GM12891 (cell line): Measurements from ENCODE around the gene RNU4-1.
"Not testable (repeated sequence)": the region's sequence is repeated elsewhere in the genome, so short reads cannot be mapped to it uniquely, and the experiment has no call there.

Source experiments
- DNase-seq: peaks from one replicate; pipeline ENCODE4 v3.0.0; 2011; ENCODE audit warnings: low spot score; ENCODE audit not compliant: insufficient read length
- FAIRE-seq: peaks from 2 replicates; lab custom pipeline; 2011; peaks lifted over from hg19 to GRCh38; lab: Jason Lieb, UNC
- PAX5 ChIP-seq: IDR thresholded peaks from 2 replicates; pipeline ENCODE4 v1.6.1; 2011; ENCODE audit warnings: low read length, moderate library complexity, mild to moderate bottlenecking; ENCODE audit not compliant: insufficient read depth, severe bottlenecking
- POLR2A ChIP-seq: IDR thresholded peaks from 2 replicates; pipeline ENCODE4 v1.6.1; 2011; ENCODE audit warnings: low read depth, low read length, control low read depth
- POLR2AphosphoS5 ChIP-seq: IDR thresholded peaks from 2 replicates; pipeline ENCODE4 v1.6.1; 2011; ENCODE audit warnings: low read depth, low read length, control low read depth
- POU2F2 ChIP-seq: IDR thresholded peaks from 2 replicates; pipeline ENCODE4 v1.6.1; 2011; ENCODE audit warnings: low read depth, mild to moderate bottlenecking, control low read depth, low read length, moderate library complexity
- SPI1 ChIP-seq: IDR thresholded peaks from 2 replicates; pipeline ENCODE4 v1.6.1; 2011; ENCODE audit warnings: low read depth, low read length, control low read depth
- TAF1 ChIP-seq: IDR thresholded peaks from 2 replicates; pipeline ENCODE4 v1.6.1; 2011; ENCODE audit warnings: low read depth, low read length, control low read depth

Gene RNU4-1

DNA sequence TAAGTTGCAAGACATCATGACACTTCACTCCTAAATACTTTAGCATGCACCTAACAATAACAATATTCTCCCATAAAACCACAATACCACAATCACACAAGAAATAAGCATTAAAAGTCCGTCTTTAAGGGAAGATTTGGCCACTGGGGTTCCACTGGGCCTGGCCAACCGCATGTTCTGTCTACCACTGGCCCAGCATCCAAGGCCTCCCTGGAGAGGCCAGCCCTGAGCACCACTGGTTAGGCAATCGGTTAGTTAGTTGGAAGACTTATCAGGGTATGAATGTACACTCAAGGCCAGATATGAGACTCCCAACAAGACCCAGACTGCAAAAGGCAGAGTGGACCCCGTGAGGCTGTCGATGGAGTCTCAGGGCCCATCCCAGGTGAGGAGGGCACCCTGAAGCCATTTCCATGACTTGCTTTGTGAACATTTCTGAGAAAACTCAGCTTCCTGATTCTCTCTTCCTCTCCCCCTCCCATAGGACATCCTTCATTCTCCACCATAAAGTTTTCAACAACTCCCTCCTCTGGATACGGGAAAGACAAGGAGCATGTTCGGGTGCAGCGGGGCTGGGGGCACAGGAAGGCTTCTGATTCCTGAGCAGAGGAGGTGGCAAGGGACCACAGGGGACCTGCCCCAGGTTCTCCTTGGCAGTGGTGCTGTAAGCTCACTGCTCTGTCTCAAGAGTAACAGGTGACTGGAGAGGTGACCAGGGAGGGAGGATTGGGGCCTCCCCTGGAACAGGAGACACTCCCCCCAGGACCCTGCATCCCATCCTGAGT, 33.4 kb downstream of the RNU4-1 start:
- DNase-seq (no peak), FAIRE-seq (no peak)
- no peak for TF ChIP-seq PAX5
- TF ChIP-seq POU2F2 = no peak
- no peak for TF ChIP-seq POLR2A
- no peak for TF ChIP-seq POLR2AphosphoS5
- TF ChIP-seq TAF1 = no peak
- TF ChIP-seq SPI1 = no peak

DNA sequence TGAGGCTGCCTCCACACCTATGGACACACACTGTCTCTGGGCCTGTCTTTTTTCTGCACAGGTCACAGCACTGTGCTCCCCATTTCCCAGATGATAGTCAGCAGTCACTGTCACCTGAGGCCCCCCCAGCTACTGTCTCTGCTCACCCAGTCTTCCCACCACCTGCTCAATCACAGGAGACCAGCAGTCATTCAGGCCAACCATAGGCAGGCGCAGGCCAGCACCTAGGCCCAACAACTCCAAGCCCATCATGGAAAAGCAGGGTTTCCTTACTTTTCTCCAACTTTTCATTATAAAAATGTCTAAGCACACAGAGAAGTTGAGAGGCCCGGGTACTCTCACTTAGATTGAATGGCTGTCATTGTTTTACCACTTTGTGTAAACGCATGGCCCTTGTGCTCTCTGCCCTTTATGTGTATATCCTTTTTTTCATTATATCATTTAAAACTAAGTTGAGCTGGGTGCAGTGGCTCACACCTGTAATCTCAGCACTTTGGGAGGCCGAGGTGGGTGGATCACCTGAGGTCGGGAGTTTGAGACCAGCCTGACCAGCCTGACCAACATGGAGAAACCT, 34.6 kb downstream of the RNU4-1 start:
- no peak for FAIRE-seq
- no peak for TF ChIP-seq TAF1
- no peak for TF ChIP-seq POLR2A
- no peak for TF ChIP-seq POU2F2
- TF ChIP-seq PAX5 = no peak
- TF ChIP-seq POLR2AphosphoS5 = no peak
- no peak for TF ChIP-seq SPI1

DNA sequence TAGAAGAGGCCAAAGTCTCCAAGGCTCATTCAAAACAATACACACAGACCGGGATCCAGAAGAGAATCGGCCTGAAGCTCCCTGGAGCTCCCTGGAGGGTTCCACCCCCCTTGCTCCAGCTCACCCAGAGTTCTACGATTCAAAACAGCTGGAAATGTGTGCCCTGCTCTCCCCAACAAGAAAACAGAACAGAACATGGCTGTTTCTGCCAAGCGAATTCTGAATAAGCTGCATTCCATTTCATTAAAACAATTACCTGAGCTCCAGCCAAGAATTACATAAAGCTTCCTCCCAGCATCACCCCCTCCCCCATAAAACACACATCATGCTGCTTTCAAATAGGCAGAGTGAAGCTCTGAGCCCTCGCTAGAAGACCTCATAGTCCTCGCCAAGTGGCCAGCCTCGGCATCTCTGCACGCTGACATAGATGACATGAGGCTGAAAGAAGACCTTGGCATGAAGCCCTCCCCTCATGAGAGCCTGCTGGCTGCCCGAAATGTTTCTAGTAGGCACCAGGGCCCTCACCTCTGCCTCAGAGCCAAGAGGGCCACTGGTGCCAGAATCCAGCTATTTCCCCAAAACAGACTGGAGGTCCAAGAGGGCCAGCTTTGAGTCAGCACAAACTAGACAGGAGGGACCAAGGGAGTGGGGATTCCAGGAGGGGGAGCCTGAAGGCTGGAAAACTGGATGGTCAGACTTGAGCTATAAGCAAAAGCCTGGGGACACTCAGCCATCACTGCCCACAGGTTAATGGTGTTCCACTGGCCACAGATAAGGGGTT, 35.8 kb downstream of the RNU4-1 start:
- DNase-seq = no peak
- TF ChIP-seq SPI1 = no peak
- TF ChIP-seq PAX5 = no peak
- no peak for TF ChIP-seq POLR2A
- no peak for TF ChIP-seq POU2F2
- TF ChIP-seq TAF1 = no peak
- TF ChIP-seq POLR2AphosphoS5 = no peak
- FAIRE-seq = no peak

More for the DNA sequence above, 34.6 kb downstream of the RNU4-1 start:
- DNase-seq = no peak

DNA sequence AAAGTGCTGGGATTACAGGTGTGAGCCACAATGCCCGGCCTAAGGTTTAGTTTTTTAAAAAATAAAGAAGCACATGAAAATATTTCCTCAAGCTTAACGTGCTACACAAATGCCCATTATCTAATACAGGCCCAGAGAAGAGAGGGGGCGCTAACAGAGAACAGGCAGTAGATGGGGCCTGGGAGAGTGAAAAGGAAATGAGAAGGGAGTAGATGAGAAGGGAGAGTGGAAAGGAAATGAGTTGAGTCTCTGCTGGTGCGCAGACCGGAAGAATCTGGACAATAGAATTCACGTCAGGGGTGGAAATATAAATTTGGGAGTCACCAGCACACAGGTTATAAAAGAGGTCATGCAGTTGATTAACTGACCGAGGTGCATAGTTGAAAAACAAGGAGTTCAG, 38.2 kb downstream of the RNU4-1 start:
- DNase-seq = no peak
- TF ChIP-seq TAF1 (no peak), POU2F2 (no peak), POLR2AphosphoS5 (no peak), SPI1 (no peak), PAX5 (no peak), POLR2A (no peak)
- FAIRE-seq = no peak

DNA sequence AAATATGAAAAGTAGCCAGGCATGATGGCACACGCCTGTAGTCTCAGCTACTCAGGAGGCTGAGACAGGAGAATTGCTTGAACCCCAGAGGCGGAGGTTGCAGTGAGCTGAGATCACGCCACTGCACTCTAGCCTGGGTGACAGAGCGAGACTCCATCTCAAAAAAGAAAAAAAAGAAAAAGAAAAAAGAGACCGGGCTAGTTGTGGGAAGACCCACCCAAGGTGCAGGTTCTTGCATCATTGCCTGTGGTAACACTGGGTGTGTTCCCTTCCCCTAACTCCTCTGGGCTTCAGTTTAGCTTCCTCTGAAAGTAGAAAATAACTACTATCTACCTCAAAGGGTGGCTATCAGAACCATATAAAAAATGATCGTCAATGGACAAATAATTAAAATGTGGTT, 39.7 kb downstream of the RNU4-1 start:
- FAIRE-seq, DNase-seq: not testable (repeated sequence)

DNA sequence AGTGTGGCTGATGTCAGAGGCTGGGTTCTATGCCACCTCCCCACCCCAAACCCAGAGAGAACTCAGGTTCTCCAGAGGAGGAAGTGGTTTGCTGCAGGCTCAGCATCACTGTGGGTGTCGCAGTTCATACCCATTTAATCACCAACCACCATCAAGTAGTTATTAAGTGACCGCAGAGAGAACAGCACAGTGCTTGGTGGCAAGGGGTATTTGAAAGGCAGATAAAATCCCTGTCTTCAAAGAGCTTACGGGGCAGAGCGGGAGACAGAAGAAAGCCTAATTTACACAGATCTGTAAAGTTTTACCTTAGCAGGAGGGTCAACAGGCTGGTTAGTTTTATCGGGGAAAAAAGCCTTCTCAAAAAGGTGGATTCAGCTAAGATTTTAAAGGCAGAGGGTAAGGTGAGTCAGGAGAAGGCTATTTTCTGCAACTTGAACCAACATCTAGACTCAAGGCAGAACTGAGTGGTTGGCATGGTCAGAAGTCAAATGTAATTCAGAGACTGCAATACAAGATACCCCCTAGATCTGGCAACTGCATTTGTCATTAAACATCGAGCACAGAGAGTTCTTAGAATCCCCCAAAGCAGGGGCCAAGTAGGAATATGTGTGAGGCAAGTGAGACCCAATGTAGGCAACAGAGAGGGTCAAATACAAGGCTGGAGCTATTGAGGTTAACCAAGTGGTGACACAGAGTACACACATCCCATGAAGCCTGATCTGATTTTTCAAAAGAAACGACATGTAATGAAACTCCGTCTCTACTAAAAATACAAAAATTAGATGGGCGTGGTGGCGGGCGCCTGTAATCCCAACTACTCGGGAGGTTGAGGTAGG, 40.7 kb downstream of the RNU4-1 start:
- no peak for DNase-seq
- TF ChIP-seq POLR2A (no peak), SPI1 (peak; percentile 65)
- peak; percentile 50 for FAIRE-seq

DNA sequence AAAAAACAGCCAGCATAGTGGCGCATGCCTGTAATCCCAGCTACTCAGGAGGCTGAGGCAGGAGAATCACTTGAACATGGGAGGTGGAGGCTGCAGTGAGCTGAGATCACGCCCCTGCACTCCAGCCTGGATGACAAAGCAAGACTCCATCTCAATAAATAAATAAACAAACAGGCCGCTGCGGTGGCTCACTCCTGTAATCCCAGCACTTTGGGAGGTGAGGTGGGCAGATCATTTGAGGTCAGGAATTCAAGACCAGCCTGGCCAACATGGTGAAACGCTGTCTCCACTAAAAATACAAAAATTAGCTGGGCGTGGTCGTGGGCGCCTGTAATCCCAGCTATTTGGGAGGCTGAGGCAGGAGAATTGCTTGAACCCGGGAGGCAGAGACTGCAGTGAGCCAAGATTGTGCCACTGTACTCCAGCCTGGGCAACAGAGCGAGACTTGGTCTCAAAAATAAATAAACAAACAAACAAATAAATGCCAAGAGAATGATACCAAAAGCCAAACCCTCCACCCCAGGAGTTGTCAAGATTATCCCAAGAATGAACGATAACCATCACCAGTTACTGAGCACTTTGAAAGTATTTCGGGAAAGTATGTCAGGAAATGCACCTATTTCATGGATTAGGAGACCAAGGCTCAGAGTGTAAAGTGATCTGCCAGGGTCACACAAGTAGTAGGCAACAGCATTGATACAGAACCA, 41.5 kb downstream of the RNU4-1 start:
- FAIRE-seq = not testable (repeated sequence)

DNA sequence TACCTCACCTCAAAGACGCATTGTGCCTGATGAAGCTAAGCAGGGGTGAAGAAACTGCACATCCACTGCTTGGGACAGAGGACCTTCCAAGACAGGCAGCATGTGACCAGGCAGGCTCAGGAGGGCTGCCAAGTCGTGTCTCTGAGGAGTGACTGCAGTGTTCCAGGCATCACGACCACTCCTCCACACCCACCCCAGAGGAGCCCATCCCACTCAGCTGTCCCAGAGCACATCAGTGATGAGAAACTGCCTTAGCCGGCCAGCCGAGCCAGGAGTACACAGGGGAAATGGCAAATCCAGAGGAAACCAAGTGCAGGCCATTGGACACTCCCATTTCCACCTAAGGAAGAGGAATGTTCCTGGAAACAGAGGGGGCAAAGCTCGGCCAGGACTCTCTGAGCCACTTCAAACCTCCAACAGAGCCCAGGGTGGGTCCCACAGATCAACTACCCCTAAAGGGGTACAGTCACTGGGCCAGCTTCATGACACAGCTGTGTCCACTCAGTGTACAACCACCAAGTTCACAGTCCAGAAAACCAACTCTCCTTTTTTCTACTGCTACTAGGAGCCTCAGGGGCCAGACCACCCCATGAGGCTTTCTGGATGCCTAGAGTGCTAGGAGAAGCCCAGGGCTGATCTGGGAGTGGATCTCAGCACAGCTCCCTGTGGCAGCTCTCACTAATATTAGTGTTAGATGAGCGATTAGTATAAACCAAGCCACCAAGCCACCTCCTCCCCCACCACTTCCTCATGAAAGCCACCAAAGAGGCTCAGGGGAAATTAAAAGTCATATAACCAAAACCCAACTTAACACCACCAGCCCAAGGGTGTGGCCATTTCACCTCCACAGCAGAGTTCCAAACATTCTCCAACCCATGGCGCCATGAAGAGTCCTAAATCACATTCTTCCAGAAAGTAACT, 42.9 kb downstream of the RNU4-1 start:
- FAIRE-seq (peak; percentile 43), DNase-seq (no peak)
- TF ChIP-seq SPI1 = peak; percentile 73
- no peak for TF ChIP-seq POLR2A

More for the DNA sequence above, 41.5 kb downstream of the RNU4-1 start:
- DNase-seq = not testable (repeated sequence)

DNA sequence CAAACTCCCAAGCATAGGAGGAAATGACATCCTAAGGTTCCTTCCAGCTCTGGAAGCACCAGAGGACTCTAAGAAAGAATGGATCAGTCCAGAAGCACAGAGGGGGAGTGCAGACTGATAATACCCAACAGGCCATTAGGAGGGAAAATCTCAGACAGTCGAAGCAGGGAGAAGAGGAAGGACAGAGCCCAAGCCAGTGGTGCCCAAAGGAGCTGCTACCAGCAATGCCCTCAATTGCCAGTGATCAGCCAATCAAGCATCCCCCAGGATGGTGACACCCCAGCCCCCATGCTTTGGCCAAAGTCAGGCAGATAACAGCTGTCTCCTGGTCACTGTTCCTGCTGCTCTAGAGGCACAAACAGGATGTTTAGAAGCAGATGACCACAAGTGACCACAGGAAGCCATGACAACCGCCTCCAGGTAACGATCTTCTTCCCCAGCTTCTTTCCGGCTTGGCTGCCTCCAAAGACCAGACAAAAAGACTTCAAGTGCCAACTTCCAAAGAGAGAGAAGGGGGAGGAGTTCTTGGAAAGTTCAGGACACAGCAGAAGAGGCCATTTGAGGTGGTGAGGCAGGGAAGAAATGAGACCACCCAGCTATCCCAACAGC, 43.7 kb downstream of the RNU4-1 start:
- DNase-seq (no peak), FAIRE-seq (no peak)
- no peak for TF ChIP-seq POLR2AphosphoS5
- no peak for TF ChIP-seq POU2F2
- no peak for TF ChIP-seq SPI1
- TF ChIP-seq POLR2A = no peak
- TF ChIP-seq PAX5 = no peak
- no peak for TF ChIP-seq TAF1
